Thoracic aorta (tissue), 2 donors: ENCODE measurements around the gene SIGLEC5. TPM values are rescaled to one million over a fixed set of nuclear protein-coding genes. Genes with fewer than 3 reads are reported as not detected.

Experiments
- ATAC-seq: fragments of 150-250 bp; one replicate; pipeline ENCODE4 v1.8.0; 2017; ENCODE audit warnings: low read depth; ENCODE audit not compliant: insufficient number of reproducible peaks, low FRiP score
- DNase-seq: peaks from one replicate; pipeline ENCODE4 v3.0.0-alpha.2; 2020; ENCODE audit warnings: low spot score
- H3K27ac ChIP-seq, 2 donors: fragments of 200-600 bp; sonication (generic); 1 replicate in 1 of 2; 2 replicates in 1 of 2; pipeline ENCODE4 v1.5.1; 2016; ENCODE audit warnings: mild to moderate bottlenecking in 2 of 2, moderate library complexity in 2 of 2
- H3K27me3 ChIP-seq: fragments of 200-600 bp; sonication (generic); replicated peaks from 2 replicates; pipeline ENCODE4 v1.6.0; 2016; ENCODE audit warnings: mild to moderate bottlenecking; ENCODE audit not compliant: insufficient read depth
- H3K36me3 ChIP-seq: fragments of 200-600 bp; sonication (generic); one replicate; pipeline ENCODE4 v1.5.1; 2016
- H3K4me1 ChIP-seq, 2 donors: fragments of 200-600 bp; sonication (generic); 1 replicate in 1 of 2; 2 replicates in 1 of 2; pipeline versions ENCODE4 v1.5.1 to v1.6.0; 2016; ENCODE audit warnings: low read depth in 2 of 2, mild to moderate bottlenecking in 1 of 2; ENCODE audit not compliant: control insufficient read depth in 1 of 2
- H3K4me3 ChIP-seq: fragments of 200-600 bp; sonication (generic); 2 replicates; pipeline ENCODE4 v1.5.1; 2016; ENCODE audit warnings: mild to moderate bottlenecking
- H3K9me3 ChIP-seq: fragments of 200-600 bp; sonication (generic); 2 replicates; pipeline ENCODE4 v1.5.1; 2016
- CTCF ChIP-seq: fragments of 200-600 bp; sonication (generic); IDR thresholded peaks from one replicate; pipeline ENCODE4 v1.5.1; 2019; ENCODE audit warnings: antibody characterized with exemption
- total RNA-seq, 2 donors: library from RNA; depleted of rRNA; stranded (reverse); fragments of >200 nt; gene quantifications; one replicate each; pipeline versions ENCODE4 v1.1.0 to v1.2.3, GENCODE V29; 2016

Gene SIGLEC5
- total RNA-seq, 2 donors from 2014 or later: 1.4 TPM; not detected in 1

- H3K9me3 ChIP-seq: no peaks in the 10 kb centered on the region
- no peaks in the 10 kb centered on the region for H3K27me3 ChIP-seq
- H3K4me3 ChIP-seq: no peak overlapping the region
- no peak overlapping the region for H3K27ac ChIP-seq
- no peaks in the 10 kb centered on the region for H3K36me3 ChIP-seq
- TF ChIP-seq CTCF: no peak
- no peak for ATAC-seq
- DNase-seq: no peak
- H3K4me1 ChIP-seq: no peaks in the 10 kb centered on the region
Measured at GRCh38 chr19:51663650-51664049, 33.4 kb upstream of the SIGLEC5 start.

- Histone ChIP-seq H3K36me3 (no peaks in the 10 kb centered on the region), H3K9me3 (no peaks in the 10 kb centered on the region), H3K4me3 (no peak overlapping the region), H3K4me1 (no peaks in the 10 kb centered on the region), H3K27me3 (no peaks in the 10 kb centered on the region), H3K27ac (no peak overlapping the region)
- ATAC-seq (no peak), DNase-seq (no peak)
- TF ChIP-seq CTCF: peak; percentile 53
Measured at GRCh38 chr19:51660975-51661600, 30.9 kb upstream of the SIGLEC5 start.

- TF ChIP-seq CTCF: no peak
- no peaks in the 10 kb centered on the region for H3K36me3 ChIP-seq
- no peaks in the 10 kb centered on the region for H3K9me3 ChIP-seq
- H3K4me1 ChIP-seq: no peaks in the 10 kb centered on the region
- no peak overlapping the region for H3K27ac ChIP-seq
- DNase-seq (no peak), ATAC-seq (no peak)
- no peak overlapping the region for H3K4me3 ChIP-seq
- H3K27me3 ChIP-seq: no peaks in the 10 kb centered on the region
Measured at GRCh38 chr19:51654783-51655182, 24.6 kb upstream of the SIGLEC5 start.

GRCh38 chr19:51653162-51653561, 23.0 kb upstream of the SIGLEC5 start:
- Histone ChIP-seq H3K27me3 (no peaks in the 10 kb centered on the region), H3K4me1 (no peaks in the 10 kb centered on the region), H3K4me3 (no peak overlapping the region), H3K9me3 (no peaks in the 10 kb centered on the region), H3K27ac (no peak overlapping the region), H3K36me3 (no peaks in the 10 kb centered on the region)
- no peak for ATAC-seq
- no peak for TF ChIP-seq CTCF
- DNase-seq: no peak

- TF ChIP-seq CTCF: no peak
- H3K4me3 ChIP-seq: no peak overlapping the region
- no peaks in the 10 kb centered on the region for H3K4me1 ChIP-seq
- H3K36me3 ChIP-seq: no peaks in the 10 kb centered on the region
- no peaks in the 10 kb centered on the region for H3K27me3 ChIP-seq
- no peaks in the 10 kb centered on the region for H3K9me3 ChIP-seq
- no peak for DNase-seq
- H3K27ac ChIP-seq: no peak overlapping the region
- ATAC-seq: no peak
Measured at GRCh38 chr19:51652266-51652665, 22.1 kb upstream of the SIGLEC5 start.
